Kidney epithelial cell (primary cell): Measurements from ENCODE around the gene H2AZ2. TPM values are rescaled to one million over a fixed set of nuclear protein-coding genes. Genes with fewer than 3 reads are reported as not detected.

Experiments used
- DNase-seq: peaks from one replicate; pipeline ENCODE4 v3.0.0-alpha.2; 2010; ENCODE audit warnings: low read depth
- H3K27me3 ChIP-seq: 2 replicates; pipeline ENCODE4 v1.6.0; 2011; ENCODE audit warnings: low read length; ENCODE audit not compliant: control insufficient read depth, insufficient read depth
- H3K36me3 ChIP-seq: 2 replicates; pipeline ENCODE4 v1.5.1; 2011; ENCODE audit warnings: low read length; ENCODE audit not compliant: control insufficient read depth, insufficient read depth
- H3K4me3 ChIP-seq: 2 replicates; pipeline ENCODE4 v1.5.1; 2011; ENCODE audit warnings: low read depth, mild to moderate bottlenecking, control low read depth, low read length
- total RNA-seq: library from RNA; depleted of rRNA; stranded (reverse); fragments of >200 nt; gene quantifications from 2 replicates; pipeline ENCODE4 v1.2.3, GENCODE V29; 2015
- TF ChIP-seq, protein P1 (sequence below): IDR thresholded peaks from 2 replicates; pipeline ENCODE4 v1.5.1; 2011; ENCODE audit warnings: mild to moderate bottlenecking, moderate library complexity, low read length, control low read depth, inconsistent platforms; ENCODE audit not compliant: insufficient read depth, poor library complexity, severe bottlenecking

H2AZ2 gene
- total RNA-seq, 1 donor from 2014 or later: 148 TPM

DNA sequence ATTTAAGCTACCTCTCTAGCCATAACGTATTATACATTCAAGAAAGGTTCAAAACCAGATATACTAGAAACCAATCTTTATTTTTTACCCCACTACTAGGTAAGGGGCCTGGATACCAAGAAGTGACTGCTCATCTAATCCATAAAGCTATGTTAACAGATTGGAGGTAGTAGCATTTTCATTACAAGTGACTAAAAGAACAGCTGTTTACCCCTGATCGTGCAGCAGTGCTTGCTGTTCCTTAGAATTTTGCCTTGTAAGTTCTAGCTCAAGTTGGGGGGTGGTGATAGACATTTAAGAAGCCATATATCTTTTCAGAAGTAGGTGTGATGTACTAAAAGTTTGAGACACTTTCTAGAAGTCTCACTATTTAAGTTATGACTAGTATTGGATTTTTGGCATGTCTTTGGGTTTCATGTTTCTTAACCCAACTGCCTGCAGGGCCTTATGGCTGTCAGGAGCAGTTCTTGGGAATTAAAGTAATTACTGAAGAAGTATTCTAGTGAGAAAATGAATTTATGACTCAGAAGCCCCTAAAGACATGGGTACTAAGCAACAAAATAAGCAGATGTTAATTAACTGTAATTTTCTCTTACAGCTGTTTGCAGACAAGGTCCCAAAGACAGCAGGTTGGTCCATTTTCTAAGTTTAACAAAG lies 49.1 kb downstream of the H2AZ2 start:
- H3K27me3 ChIP-seq: no peaks in the 10 kb centered on the region
- peak overlapping the region; percentile 72 for H3K4me3 ChIP-seq
- peaks cover 10% of the 10 kb centered on the region for H3K36me3 ChIP-seq
- no peak for DNase-seq
- TF ChIP-seq, protein P1, sequence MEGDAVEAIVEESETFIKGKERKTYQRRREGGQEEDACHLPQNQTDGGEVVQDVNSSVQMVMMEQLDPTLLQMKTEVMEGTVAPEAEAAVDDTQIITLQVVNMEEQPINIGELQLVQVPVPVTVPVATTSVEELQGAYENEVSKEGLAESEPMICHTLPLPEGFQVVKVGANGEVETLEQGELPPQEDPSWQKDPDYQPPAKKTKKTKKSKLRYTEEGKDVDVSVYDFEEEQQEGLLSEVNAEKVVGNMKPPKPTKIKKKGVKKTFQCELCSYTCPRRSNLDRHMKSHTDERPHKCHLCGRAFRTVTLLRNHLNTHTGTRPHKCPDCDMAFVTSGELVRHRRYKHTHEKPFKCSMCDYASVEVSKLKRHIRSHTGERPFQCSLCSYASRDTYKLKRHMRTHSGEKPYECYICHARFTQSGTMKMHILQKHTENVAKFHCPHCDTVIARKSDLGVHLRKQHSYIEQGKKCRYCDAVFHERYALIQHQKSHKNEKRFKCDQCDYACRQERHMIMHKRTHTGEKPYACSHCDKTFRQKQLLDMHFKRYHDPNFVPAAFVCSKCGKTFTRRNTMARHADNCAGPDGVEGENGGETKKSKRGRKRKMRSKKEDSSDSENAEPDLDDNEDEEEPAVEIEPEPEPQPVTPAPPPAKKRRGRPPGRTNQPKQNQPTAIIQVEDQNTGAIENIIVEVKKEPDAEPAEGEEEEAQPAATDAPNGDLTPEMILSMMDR: no peak

DNA sequence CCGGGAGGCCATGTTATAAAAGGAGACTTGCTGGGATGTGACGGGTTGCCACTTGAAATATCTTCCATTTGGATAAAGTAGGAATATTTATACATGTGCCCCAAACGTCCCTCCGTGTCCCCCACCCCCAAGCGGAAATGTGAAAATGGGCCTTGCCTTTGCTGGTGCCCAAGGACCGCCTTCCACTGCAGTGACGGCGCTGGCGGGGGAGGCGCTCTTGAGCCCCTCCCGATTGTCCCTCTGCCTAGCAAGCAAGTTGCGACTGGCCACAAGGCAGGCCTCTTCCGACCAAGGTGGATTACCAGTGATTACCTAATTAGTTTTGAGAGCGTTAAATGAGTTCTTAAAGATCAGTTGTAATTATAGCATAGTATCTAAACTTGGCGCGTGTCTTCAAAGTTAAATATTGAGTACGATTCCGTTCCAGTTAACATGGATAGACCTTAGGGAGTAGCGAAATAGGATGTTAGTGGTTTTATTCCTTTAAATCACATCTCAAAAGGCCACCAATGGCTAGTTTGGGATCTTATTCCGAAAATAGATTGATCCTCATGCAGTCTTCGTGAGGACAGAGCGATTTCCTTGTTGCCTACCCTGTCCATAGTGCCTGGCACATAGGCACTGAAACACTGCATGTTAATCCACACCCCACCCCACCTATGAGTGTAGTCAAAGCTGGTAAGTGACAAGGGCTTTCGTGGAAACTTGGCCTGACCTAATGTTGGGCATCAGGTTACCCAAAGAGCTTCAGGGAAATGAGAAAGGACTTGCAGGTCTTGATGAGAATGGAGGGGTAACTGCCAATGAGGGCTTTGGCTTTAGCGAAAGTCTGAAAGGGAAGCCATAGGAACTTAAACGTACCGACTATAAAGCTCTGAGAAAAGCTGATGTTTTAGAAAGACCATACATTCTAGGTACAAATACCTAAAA lies 50.3 kb downstream of the H2AZ2 start:
- TF ChIP-seq, protein P1: peak; percentile 57
- Histone ChIP-seq H3K27me3 (no peaks in the 10 kb centered on the region), H3K4me3 (peak overlapping the region; percentile 72), H3K36me3 (peaks cover 8% of the 10 kb centered on the region)
- no peak for DNase-seq

DNA sequence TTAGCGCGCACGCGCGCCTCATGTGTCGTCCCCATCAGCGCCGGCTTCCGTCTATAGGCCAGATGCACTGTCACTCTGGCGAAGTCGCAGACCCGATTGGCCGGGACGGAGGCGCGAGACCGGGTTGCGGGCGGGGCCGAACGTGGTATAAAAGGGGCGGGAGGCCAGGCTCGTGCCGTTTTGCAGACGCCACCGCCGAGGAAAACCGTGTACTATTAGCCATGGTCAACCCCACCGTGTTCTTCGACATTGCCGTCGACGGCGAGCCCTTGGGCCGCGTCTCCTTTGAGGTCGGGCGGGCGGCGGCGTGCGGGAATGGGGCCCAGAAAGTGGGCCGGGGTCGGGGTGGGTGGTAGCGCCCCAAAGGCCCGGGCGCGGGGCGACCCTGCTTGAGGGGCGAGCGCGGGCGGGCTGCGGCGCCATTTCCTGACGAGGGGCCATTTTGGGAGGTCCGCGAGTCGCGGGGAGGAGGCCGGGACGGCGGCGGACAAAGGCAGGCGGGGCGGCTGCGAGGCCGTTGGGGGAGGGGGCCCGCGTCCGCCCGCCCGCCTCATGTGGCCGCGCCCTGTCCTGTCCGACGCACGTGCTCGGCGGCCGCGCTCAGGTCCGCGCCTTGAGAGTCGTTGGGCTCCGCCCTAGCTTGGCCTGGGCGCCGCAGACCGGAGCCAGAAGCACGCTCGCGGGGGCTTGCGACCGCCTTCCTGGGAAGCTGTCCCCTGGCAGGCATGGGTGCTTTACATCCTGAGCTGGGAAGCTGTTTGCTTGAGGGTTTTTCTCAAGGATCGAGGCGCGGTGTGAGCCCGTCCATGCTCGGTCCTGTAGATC lies 51.2 kb downstream of the H2AZ2 start, which contains the start of gene PPIA:
PPIA (plus strand) TSS at position 178 of the 825 bp plus-strand sequence; CDS start at position 222, 44 bp downstream.
- no peaks in the 10 kb centered on the region for H3K27me3 ChIP-seq
- TF ChIP-seq, protein P1: no peak

DNA sequence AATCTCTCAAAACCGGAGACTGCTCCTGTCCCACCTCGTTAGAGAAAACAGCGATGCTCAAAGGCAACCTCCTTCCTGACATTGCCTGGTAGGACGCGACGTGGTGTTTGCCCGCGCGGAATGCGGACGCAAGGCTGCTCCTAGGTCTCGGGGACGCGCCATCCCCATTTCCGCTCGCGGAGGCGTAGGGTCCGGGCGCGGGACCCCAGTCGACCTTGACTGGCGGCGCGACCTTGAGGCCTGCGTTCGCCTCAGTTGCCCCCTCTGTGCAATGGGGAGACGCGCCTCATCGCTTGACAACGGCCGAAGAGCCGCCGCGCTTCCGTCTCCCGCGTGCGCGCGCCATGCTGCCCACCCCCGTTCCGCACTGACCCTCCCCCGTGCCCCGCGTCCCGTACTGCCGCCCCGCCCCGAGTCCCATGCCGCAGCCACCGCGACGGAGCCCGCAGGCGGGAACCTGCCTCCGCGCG lies 51.8 kb downstream of the H2AZ2 start:
- peak overlapping the region; percentile 72 for H3K4me3 ChIP-seq
- DNase-seq: no peak
- H3K36me3 ChIP-seq: peaks cover 4% of the 10 kb centered on the region
- TF ChIP-seq, protein P1: no peak
- H3K27me3 ChIP-seq: no peaks in the 10 kb centered on the region

More for the DNA sequence above, 51.2 kb downstream of the H2AZ2 start, which contains the start of gene PPIA:
- H3K36me3 ChIP-seq: peaks cover 4% of the 10 kb centered on the region
- H3K4me3 ChIP-seq: peak within 1 kb of the TSS; percentile 72
- DNase-seq: peak; percentile 82

DNA sequence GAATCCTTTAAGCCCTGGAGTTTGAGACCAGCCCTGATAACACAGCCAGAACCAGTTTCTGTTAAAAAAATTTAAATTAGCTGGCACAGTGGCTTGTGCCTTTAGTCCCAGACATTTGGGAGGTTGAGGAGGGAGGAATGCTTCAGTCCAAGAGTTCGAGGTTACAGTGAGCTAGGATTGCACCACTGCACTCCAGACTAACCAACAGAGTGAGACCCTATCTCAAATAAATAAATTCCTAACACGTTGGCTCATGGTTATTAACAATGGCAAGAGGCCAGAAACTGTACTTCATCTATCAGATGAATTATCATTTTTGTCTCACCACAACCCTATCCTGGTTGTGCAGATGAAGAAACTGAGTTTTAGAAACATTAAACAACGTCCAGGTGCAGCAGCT lies 53.6 kb downstream of the H2AZ2 start:
- H3K4me3 ChIP-seq: no peak overlapping the region
- peaks cover 2% of the 10 kb centered on the region for H3K36me3 ChIP-seq
- H3K27me3 ChIP-seq: no peaks in the 10 kb centered on the region
- DNase-seq: no peak
- TF ChIP-seq, protein P1: no peak
